NCI-H2227 treated with DMSO at 0.1 percent for 48 hours (cell line): Measurements from ENCODE around the gene ADGRL3.

Experiments used
- DNase-seq: peaks from one replicate; lab custom pipeline; 2025; lab: John Stamatoyannopoulos, UW

The ADGRL3 gene

GRCh38 chr4:61997831-61998230 is 797.7 kb downstream of the ADGRL3 start:
- no peak for DNase-seq

GRCh38 chr4:62003695-62004094 is 803.6 kb downstream of the ADGRL3 start:
- no peak for DNase-seq

DNA sequence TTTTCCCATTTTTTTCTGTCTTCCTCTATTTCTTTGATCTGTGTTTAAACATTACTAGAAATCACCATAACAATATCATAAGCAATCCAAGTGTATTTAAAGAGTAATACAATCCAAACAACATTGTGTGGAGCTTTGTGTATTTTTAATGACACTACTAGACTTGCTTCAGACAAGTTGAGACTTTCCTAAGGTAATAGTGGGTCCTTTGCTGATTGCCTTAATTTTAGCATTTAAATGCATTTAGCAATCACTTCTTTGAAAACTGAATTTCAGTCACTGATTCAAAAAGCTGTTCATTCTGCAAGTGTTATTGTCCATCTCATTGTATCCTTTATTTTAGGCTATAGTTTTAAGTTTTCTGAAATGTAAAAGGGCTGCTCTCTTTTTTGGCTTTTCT is 804.8 kb downstream of the ADGRL3 start:
- DNase-seq: no peak

DNA sequence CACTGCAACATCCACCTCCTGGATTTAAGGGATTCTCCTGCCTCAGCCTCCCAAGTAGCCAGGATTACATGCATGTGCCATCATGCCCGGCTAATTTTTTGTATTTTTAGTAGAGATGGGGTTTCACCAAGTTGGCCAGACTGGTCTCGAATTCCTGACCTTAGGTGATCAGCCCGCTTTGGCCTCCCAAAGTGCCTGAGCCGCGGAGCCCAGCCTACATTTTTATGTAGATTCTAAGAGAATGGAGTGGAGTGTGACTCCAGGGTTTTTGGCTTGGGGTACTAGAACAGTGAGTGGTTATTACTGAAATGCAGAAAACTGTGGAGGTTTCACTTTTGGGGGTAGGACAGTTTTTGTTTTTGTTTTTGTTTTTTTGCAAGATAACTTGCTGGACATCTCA is 806.0 kb downstream of the ADGRL3 start:
- DNase-seq: no peak

DNA sequence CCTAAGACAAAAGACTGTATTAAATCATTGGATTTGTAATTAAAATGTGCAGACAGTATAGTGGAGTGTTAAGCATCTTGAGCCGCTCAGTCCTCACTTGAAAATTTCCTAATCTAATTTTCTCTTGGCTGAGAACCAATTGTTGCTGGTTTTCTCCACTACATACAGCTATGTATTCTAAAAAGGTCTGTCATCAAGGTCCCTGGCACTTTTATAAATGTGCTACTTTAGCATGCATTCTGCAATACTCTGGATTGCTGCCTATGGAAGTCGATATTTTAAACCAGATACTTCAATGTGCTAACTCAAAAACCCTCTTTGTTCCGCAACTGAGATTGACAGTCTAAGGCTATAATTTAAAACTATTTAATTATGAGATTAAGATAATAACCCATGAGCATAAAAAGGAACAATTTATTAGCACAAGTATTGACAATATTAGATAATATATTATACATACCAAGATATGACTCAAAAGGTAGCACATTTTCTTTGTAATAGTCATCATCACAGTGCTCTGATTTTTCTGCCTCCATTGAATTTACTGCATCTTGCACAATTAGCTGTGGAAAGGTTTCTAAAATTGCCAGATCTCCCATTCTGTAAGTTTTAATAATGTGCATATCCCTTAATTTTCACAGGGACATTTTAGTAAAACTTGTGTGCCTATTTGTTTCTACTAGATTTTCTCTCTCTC is 815.1 kb downstream of the ADGRL3 start:
- no peak for DNase-seq

DNA sequence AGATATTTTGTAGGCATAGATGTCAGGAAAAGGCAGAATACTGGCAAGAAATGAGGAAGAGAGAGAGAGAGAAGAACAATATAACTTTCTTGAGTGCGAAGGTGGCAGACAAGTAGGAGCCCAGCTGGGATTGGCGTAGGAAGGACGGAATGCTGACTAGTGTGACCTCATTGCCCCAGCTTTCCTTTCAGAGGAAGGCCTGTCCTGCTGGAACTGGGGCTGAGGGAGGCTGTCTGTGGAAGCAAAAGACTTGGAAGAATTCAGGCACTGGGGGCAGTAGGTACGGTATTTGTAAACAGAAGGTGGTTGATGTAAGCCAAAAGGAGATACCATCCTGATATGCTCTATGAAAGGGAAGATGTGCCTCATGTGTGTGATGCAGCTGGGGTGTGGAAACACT is 818.4 kb downstream of the ADGRL3 start:
- DNase-seq: no peak

- DNase-seq: no peak
These were observed 823.5 kb downstream of the ADGRL3 start for GRCh38 chr4:62023633-62024032.

GRCh38 chr4:62028745-62029144 is 828.6 kb downstream of the ADGRL3 start:
- DNase-seq: no peak

DNA sequence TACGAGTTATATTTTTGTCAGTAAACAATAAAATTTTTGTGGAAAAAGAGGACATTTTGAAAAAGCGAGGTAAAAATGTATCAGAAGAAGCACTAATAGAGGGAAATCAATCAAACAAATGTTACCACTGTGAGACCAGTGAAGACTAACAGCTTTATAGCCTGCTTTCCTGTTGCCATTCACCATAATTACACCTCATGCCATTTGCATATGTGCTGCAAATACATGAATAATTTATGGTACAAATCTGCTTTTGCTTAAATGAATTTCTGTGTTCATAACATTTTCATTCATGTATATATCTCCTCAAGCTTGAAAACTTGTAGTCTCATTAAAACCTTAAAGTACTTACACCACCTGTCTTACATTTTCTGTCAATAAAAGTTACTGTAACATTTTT is 830.8 kb downstream of the ADGRL3 start:
- DNase-seq: no peak

DNA sequence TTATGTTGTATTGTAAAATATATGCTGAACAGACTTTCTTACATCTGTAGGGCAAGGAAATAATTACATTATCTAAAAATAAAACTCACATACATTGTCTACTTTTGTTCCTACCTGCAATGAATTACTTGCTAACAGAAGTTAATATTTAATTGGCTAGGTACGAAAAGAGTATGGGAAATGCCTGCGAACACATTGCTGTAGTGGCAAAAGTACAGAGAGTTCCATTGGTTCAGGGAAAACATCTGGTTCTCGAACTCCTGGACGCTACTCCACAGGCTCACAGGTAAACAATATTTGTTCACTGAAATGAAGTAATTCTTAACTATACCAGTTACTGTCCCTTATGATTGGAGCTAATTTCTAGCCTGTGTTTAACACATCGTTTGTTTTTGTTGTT is 837.4 kb downstream of the ADGRL3 start:
- DNase-seq: no peak

DNA sequence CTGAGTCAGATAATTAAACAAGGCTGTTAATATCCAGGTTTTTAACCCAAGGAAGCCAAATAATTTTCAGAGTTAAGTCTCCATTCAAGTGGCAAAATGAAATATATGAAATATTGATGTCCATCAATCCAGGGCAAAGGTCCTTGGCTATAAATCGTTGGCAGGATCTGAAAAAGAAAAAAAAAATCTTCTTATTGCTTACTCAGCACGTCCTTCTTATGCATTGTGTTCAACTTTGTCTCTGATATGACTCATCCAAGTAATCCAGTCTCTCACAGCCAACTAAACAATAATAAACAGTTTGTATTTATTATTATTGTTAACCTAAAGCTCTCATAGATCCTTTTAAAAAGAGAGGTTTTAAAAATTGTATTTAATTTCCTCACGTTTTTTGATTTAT is 851.2 kb downstream of the ADGRL3 start:
- DNase-seq: no peak

DNA sequence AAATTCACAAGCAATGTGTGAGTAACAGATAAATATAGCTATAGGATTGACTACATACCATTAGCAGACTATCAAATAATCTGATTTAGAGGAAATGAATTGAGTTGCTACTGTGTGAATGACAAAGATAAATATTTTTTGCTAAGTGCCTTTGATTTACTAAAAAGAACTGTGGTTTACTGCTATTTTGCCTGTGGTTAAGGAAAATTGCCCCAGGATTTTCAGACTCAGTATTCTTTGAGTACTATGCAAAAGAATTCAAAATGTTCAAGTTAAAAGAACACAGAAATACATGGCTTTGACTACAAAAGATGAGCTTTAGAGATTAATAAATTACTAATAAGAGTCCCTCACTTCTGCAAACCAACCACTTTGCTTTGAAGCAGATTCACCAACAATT is 853.8 kb downstream of the ADGRL3 start:
- DNase-seq: no peak

DNA sequence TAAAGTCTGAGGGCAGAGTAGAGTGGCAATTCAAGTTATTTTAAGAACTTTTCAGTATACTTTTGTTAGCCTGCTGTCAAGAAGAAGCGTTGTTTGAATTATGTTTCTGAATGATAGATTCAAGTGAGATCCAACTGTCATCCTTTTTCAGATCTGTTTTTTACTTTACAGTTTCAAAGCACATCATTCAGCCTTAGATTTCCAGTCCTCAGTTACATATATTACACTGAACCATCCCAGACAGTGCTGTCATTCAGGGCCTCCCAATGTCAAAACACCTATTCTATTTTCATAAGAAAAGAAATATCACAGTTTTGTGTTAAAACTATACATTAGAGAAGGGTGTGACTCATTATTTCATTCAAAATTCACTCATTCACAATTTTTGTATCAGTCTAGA is 856.9 kb downstream of the ADGRL3 start:
- DNase-seq: no peak

DNA sequence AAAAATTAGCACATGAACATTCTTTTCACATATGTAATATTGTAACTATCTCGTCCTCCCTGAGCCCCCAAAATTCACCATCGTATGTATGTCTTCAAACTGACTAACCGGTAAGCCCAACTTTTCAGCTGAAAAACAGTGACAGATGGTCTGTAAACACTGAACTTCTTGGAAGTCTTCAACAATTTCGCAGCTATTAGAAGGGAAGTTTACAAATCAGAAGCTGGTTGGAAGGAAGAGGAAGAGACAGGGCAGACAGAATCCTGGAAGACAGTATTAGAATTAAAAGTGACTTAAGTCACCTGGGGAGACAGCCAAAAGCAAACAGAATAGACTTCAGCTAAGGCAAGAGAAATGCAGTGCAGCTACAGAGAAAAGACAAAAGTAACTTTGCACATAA is 858.4 kb downstream of the ADGRL3 start:
- no peak for DNase-seq

GRCh38 chr4:62070291-62070852 is 870.2 kb downstream of the ADGRL3 start:
- no peak for DNase-seq

DNA sequence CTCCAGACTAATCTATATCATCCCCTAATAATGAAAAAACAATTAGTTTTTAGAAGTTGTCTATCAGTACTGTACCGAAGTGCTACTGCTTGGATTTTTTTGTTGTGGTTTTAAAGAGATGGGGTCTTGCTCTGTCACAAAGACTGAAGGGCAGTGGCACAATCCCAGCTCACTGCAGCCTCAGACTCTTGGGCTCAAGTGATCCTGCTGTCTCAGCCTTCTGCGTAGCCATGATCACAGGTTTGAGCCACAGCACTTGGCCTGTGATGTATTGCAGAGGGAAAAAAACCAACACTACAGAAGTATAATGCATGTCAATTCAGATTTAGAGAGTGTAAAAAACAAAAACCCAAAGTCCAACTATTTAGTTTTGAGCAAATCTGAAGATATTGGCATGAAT is 875.0 kb downstream of the ADGRL3 start:
- no peak for DNase-seq

GRCh38 chr4:62075521-62075920 is 875.4 kb downstream of the ADGRL3 start:
- no peak for DNase-seq

- no peak for DNase-seq
These were observed 877.3 kb downstream of the ADGRL3 start for GRCh38 chr4:62077406-62077805.

- no peak for DNase-seq
These were observed 880.3 kb downstream of the ADGRL3 start for GRCh38 chr4:62080431-62080830.

DNA sequence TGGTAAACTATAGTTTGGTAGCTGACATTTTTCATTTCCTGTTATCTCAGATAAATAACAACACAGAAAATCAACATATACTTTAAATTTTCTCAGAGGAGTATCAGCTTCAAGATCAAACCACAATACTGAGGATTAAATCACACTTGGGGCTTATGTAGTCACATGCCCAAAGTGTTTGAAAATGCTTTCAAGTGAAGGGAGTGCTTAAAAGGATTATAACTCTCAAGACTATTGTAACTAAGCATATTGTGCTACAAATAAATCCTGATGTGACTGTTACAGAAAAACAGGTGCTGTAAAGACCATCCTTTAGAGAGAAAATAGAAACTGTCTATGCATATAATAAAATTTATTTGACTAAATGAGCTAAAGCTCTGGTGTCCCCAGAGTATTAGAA is 887.6 kb downstream of the ADGRL3 start:
- no peak for DNase-seq

- DNase-seq: no peak
These were observed 893.6 kb downstream of the ADGRL3 start for GRCh38 chr4:62093735-62094134.

DNA sequence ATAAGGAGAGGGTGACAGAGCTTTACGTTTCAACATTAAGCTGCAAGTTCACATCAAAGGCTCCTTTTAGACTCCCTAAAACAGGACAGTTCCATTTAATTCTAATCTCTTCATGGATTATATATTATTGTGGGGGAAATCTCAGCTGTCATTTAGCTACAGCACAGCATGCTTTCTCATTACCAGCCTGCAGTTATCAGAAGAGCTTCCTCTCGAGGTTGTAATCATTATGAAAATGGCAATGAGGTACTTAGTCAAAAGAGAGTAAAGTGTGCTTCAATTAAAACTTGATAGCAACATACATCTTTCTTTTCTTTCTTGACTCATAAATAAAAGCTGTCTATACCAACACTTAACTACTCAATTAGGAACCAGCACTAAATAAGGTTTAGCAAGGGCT is 896.8 kb downstream of the ADGRL3 start:
- DNase-seq: no peak

- no peak for DNase-seq
These were observed 915.1 kb downstream of the ADGRL3 start for GRCh38 chr4:62115216-62115615.

- DNase-seq: no peak
These were observed 917.8 kb downstream of the ADGRL3 start for GRCh38 chr4:62117886-62118285.
